LoVo (cell line): ENCODE measurements around the gene GYS2.
"Not testable (repeated sequence)": the region's sequence is repeated elsewhere in the genome, so short reads cannot be mapped to it uniquely, and the experiment has no call there.

Source experiments
- DNase-seq: peaks from one replicate; pipeline ENCODE4 v3.0.0-alpha.2; 2016; ENCODE audit warnings: low spot score

GYS2 gene

GRCh38 chr12:21600196-21600595, 4.5 kb downstream of the GYS2 start:
- no peak for DNase-seq

- DNase-seq: no peak
Measured at GRCh38 chr12:21599143-21599999, 5.3 kb downstream of the GYS2 start.

- no peak for DNase-seq
Measured at GRCh38 chr12:21598651-21599050, 6.0 kb downstream of the GYS2 start.

GRCh38 chr12:21595356-21595755, 9.3 kb downstream of the GYS2 start:
- not testable (repeated sequence) for DNase-seq

- DNase-seq: no peak
Measured at GRCh38 chr12:21585485-21585884, 19.2 kb downstream of the GYS2 start.

GRCh38 chr12:21584403-21585182, 20.1 kb downstream of the GYS2 start:
- not testable (repeated sequence) for DNase-seq

GRCh38 chr12:21583587-21583986, 21.1 kb downstream of the GYS2 start:
- DNase-seq: no peak

GRCh38 chr12:21580748-21581516, 23.7 kb downstream of the GYS2 start:
- no peak for DNase-seq

GRCh38 chr12:21577516-21577915, 27.1 kb downstream of the GYS2 start:
- DNase-seq: no peak

- no peak for DNase-seq
Measured at GRCh38 chr12:21576431-21576830, 28.2 kb downstream of the GYS2 start.

- DNase-seq: no peak
Measured at GRCh38 chr12:21573733-21574358, 30.8 kb downstream of the GYS2 start.

GRCh38 chr12:21571046-21571445, 33.6 kb downstream of the GYS2 start:
- DNase-seq: no peak

GRCh38 chr12:21568115-21568514, 36.5 kb downstream of the GYS2 start:
- no peak for DNase-seq

- no peak for DNase-seq
Measured at GRCh38 chr12:21566907-21567394, 37.7 kb downstream of the GYS2 start.

GRCh38 chr12:21566223-21566906, 38.3 kb downstream of the GYS2 start:
- no peak for DNase-seq

- DNase-seq: no peak
Measured at GRCh38 chr12:21562859-21563258, 41.8 kb downstream of the GYS2 start.

- no peak for DNase-seq
Measured at GRCh38 chr12:21561158-21561557, 43.5 kb downstream of the GYS2 start.

GRCh38 chr12:21559855-21560569, 44.6 kb downstream of the GYS2 start:
- no peak for DNase-seq

- no peak for DNase-seq
Measured at GRCh38 chr12:21558100-21558679, 46.5 kb downstream of the GYS2 start.

- no peak for DNase-seq
Measured at GRCh38 chr12:21553329-21553675, 51.3 kb downstream of the GYS2 start.
